ENCODE measurements around the gene SPECC1L. TPM values are rescaled to one million over a fixed set of nuclear protein-coding genes. Genes with fewer than 3 reads are reported as not detected.
"Not testable (repeated sequence)": the region's sequence is repeated elsewhere in the genome, so short reads cannot be mapped to it uniquely, and the experiment has no call there.

The SPECC1L gene
- total RNA-seq, 4 donors from 2014 or later = 42.2 to 45.1 (median 43.6) TPM

- no peaks in the 10 kb centered on the region for H3K9me3 ChIP-seq
- H3K27me3 ChIP-seq = no peaks in the 10 kb centered on the region
- H3K27ac ChIP-seq = peak overlapping the region in 2 of 4 donors; percentile 81 to 92
- H3K4me1 ChIP-seq = peaks cover 0 to 82% (median 40%) of the 10 kb centered on the region in 4 donors
- no peak for DNase-seq (ENCODE audit: low spot score in 2 of 2)
- no peak for TF ChIP-seq POLR2A (IDR thresholded peaks at IDR 0.05)
- TF ChIP-seq CTCF (IDR thresholded peaks at IDR 0.05) = no peak
- TF ChIP-seq EP300 (IDR thresholded peaks at IDR 0.05) = no peak
- no peaks in the 10 kb centered on the region for H3K36me3 ChIP-seq
- no peak overlapping the region for H3K4me3 ChIP-seq
Observed at GRCh38 chr22:24290459-24290858, 19.8 kb downstream of the SPECC1L start.

GRCh38 chr22:24291515-24292201 is 21.0 kb downstream of the SPECC1L start:
- Histone ChIP-seq H3K4me3 (no peak overlapping the region), H3K27me3 (no peaks in the 10 kb centered on the region), H3K27ac (peak overlapping the region; percentile 22 to 92 (median 56)), H3K4me1 (peaks cover 0 to 81% (median 33%) of the 10 kb centered on the region in 4 donors), H3K36me3 (no peaks in the 10 kb centered on the region), H3K9me3 (no peaks in the 10 kb centered on the region)
- no peak for DNase-seq (ENCODE audit: low spot score in 2 of 2)
- no peak for TF ChIP-seq POLR2A (IDR thresholded peaks at IDR 0.05)
- TF ChIP-seq EP300 (IDR thresholded peaks at IDR 0.05) = no peak
- TF ChIP-seq CTCF (IDR thresholded peaks at IDR 0.05) = no peak
- WGBS, 2 donors = 80 to 86% methylated on average over 3 of the region's 3 CpGs

GRCh38 chr22:24292202-24292830 is 21.7 kb downstream of the SPECC1L start:
- 84 to 96% methylated on average over 3 of the region's 3 CpGs for WGBS, 2 donors
- peak overlapping the region in 3 of 4 donors; percentile 32 to 92 (median 81) for H3K27ac ChIP-seq
- not testable (repeated sequence) for H3K4me3 ChIP-seq; H3K9me3 ChIP-seq; H3K36me3 ChIP-seq; DNase-seq (ENCODE audit: low spot score in 2 of 2); H3K27me3 ChIP-seq
- peaks cover 0 to 77% (median 32%) of the 10 kb centered on the region in 4 donors for H3K4me1 ChIP-seq
- TF ChIP-seq EP300 (IDR thresholded peaks at IDR 0.05) = peak in 1 of 2 donors; percentile 22

DNA sequence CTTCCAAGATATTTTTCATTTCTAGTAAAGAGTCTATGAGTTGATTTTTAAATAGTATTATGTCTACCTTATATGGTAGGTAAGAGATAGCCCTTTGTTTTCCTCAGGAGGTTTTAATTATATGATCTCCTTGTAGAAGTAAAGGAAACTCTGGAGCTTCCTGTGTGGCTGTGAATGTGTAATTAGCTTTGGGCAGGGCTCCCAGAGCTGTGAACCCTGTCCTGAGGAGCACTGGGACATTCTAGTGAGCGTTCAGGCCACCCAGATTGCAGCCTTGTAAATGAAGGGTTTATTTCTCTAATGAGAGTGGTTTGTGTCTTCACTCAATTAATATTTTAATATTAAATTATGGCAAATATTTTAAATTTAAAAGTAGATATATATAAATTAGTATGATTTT is 24.3 kb downstream of the SPECC1L start:
- H3K36me3 ChIP-seq; H3K27me3 ChIP-seq; H3K4me3 ChIP-seq; DNase-seq (ENCODE audit: low spot score in 2 of 2); H3K9me3 ChIP-seq: not testable (repeated sequence)
- peak overlapping the region in 1 of 4 donors; percentile 43 for H3K27ac ChIP-seq
- WGBS, 2 donors = 27 to 33% methylated on average over 1 of the region's 1 CpG
- H3K4me1 ChIP-seq = peaks cover 0 to 68% (median 22%) of the 10 kb centered on the region in 4 donors

DNA sequence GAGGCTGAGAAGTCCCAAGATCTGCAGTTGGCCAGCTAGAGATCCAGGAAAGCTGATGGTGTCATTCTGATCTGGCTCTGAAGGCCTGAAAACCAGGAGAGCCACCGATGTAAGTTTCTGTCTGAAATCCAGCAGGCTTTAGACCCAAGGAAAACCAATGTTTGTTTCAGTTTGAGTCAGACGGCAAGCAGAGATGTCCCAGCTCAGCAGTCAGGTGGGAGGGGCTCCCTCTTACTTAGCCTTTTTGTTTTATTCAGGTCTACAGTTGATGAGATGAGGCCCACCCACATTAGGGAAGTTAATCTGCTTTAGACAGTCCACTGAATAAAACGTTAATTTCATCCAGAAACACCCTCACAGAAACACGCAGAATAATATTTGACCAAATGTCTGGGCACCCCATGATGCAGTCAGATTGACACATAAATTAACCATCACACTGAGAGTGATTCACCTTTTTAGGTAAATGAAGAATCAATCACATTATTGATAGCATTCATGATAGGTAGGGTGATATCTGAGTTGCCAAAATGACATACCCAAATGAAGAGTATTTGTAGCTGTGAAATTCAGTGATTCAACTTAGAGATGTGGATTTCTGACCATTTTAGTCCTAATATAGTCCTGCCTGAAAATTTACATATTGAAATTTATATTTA is 28.0 kb downstream of the SPECC1L start:
- not testable (repeated sequence) for H3K27ac ChIP-seq; H3K36me3 ChIP-seq; H3K27me3 ChIP-seq; DNase-seq (ENCODE audit: low spot score in 2 of 2); H3K9me3 ChIP-seq; H3K4me3 ChIP-seq
- H3K4me1 ChIP-seq = peaks cover 0 to 57% (median 21%) of the 10 kb centered on the region in 4 donors
- 47 to 49% methylated on average over 4 of the region's 4 CpGs for WGBS, 2 donors

- H3K4me1 ChIP-seq = peaks cover 0 to 68% (median 31%) of the 10 kb centered on the region in 4 donors
- not testable (repeated sequence) for H3K9me3 ChIP-seq; H3K4me3 ChIP-seq; DNase-seq (ENCODE audit: low spot score in 2 of 2); H3K27me3 ChIP-seq; H3K36me3 ChIP-seq; H3K27ac ChIP-seq
- 96 to 100% methylated on average over 1 of the region's 1 CpG for WGBS, 2 donors
Observed at GRCh38 chr22:24300522-24300921, 29.9 kb downstream of the SPECC1L start.

- Histone ChIP-seq H3K9me3 (peaks cover 0 to 6% (median 0%) of the 10 kb centered on the region in 4 donors), H3K27me3 (no peaks in the 10 kb centered on the region), H3K36me3 (peaks cover 0 to 26% (median 0%) of the 10 kb centered on the region in 3 donors), H3K4me3 (no peak overlapping the region), H3K4me1 (peaks cover 0 to 59% (median 29%) of the 10 kb centered on the region in 4 donors), H3K27ac (peak overlapping the region in 3 of 4 donors; percentile 26 to 46 (median 39))
- TF ChIP-seq CTCF (IDR thresholded peaks at IDR 0.05) = no peak
- WGBS, 2 donors = 60 to 72% methylated on average over 1 of the region's 1 CpG
- DNase-seq (ENCODE audit: low spot score in 2 of 2) = no peak
Observed at GRCh38 chr22:24302591-24302990, 32.0 kb downstream of the SPECC1L start.

All from tibial nerve (tissue), 4 donors.